ENCODE data around the gene FAM83B.
A peak's percentile ranks its signal among the peaks of the same experiment; 100 is the strongest.

FAM83B gene

DNA sequence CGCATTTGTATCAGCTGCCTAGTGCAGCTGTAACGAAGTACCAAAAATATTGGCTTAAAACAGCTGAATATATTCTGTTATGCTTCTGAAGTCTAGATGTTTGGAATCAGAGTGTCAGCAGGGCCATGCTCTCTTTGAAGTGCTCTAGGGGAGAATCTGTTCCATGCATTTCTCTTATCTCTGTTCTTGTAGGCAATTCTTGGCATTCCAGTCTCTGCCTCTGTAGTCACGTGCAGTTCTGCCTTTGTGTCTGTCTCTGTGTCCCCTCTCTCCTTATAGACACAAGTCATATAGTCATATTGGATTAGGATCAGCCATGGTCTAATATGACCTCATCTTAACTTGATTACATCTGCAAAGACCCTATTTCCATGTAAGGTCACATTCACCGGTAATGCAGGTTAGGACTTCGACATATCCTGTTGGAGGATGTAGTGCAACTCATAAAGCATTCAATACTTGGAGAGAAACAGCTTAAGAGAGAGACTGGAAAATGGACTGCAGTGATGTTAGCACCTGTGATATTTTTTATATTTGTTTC lies 18.6 kb downstream of the FAM83B start (continued):
- TF ChIP-seq, protein P1, sequence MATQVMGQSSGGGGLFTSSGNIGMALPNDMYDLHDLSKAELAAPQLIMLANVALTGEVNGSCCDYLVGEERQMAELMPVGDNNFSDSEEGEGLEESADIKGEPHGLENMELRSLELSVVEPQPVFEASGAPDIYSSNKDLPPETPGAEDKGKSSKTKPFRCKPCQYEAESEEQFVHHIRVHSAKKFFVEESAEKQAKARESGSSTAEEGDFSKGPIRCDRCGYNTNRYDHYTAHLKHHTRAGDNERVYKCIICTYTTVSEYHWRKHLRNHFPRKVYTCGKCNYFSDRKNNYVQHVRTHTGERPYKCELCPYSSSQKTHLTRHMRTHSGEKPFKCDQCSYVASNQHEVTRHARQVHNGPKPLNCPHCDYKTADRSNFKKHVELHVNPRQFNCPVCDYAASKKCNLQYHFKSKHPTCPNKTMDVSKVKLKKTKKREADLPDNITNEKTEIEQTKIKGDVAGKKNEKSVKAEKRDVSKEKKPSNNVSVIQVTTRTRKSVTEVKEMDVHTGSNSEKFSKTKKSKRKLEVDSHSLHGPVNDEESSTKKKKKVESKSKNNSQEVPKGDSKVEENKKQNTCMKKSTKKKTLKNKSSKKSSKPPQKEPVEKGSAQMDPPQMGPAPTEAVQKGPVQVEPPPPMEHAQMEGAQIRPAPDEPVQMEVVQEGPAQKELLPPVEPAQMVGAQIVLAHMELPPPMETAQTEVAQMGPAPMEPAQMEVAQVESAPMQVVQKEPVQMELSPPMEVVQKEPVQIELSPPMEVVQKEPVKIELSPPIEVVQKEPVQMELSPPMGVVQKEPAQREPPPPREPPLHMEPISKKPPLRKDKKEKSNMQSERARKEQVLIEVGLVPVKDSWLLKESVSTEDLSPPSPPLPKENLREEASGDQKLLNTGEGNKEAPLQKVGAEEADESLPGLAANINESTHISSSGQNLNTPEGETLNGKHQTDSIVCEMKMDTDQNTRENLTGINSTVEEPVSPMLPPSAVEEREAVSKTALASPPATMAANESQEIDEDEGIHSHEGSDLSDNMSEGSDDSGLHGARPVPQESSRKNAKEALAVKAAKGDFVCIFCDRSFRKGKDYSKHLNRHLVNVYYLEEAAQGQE (tag by site-specific recombination; IDR thresholded peaks at IDR 0.05), result peak; percentile 26; the same call in 1 of the 2 replicates

- CTCF ChIA-PET, result interaction anchor here (0.9 kb wide), 1 partner anchor 150 kb away, joined by 3 read pairs; no protein-coding TSS in a partner anchor
Observed at GRCh38 chr6:54868556-54868955, 22.0 kb downstream of the FAM83B start.

More at GRCh38 chr6:54868556-54868955, 22.0 kb downstream of the FAM83B start:
- no peak overlapping the region for H3K27ac ChIP-seq (ENCODE audit: extremely low read depth, low read depth, low read length)
- no peak for TF ChIP-seq ZNF677 (tag by site-specific recombination; IDR thresholded peaks at IDR 0.05)
- TF ChIP-seq ZNF223 (tag by site-specific recombination; IDR thresholded peaks at IDR 0.05), result no peak
- no peak for TF ChIP-seq ZNF398 (tag by site-specific recombination; IDR thresholded peaks at IDR 0.05)
- no peak for TF ChIP-seq ZNF184 (tag by site-specific recombination; IDR thresholded peaks at IDR 0.05)
- TF ChIP-seq ZNF555 (tag by site-specific recombination; conservative IDR thresholded peaks at IDR 0.05), result no peak
- TF ChIP-seq ZNF274 (IDR thresholded peaks at IDR 0.05; ENCODE audit: low read length), result no peak
- no peak for TF ChIP-seq ZNF274 (tag by site-specific recombination; IDR thresholded peaks at IDR 0.05; ENCODE audit: borderline replicate concordance)
- no peak for TF ChIP-seq ZNF26 (tag by site-specific recombination; IDR thresholded peaks at IDR 0.05)
- TF ChIP-seq ZNF133 (tag by site-specific recombination; IDR thresholded peaks at IDR 0.05), result no peak
- TF ChIP-seq ZBTB11 (tag by site-specific recombination; conservative IDR thresholded peaks at IDR 0.05; ENCODE audit: low read depth), result no peak
- TF ChIP-seq ZNF169 (tag by site-specific recombination; IDR thresholded peaks at IDR 0.05), result no peak
- no peak for TF ChIP-seq PRDM6 (tag by site-specific recombination; IDR thresholded peaks at IDR 0.05)
- TF ChIP-seq, protein P2, sequence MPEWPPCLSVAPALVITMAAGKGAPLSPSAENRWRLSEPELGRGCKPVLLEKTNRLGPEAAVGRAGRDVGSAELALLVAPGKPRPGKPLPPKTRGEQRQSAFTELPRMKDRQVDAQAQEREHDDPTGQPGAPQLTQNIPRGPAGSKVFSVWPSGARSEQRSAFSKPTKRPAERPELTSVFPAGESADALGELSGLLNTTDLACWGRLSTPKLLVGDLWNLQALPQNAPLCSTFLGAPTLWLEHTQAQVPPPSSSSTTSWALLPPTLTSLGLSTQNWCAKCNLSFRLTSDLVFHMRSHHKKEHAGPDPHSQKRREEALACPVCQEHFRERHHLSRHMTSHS (tag by site-specific recombination; IDR thresholded peaks at IDR 0.05), result no peak
- no peak for TF ChIP-seq EGR2 (tag by site-specific recombination; IDR thresholded peaks at IDR 0.05; ENCODE audit: low read depth)
- TF ChIP-seq ZNF175 (tag by site-specific recombination; IDR thresholded peaks at IDR 0.05), result no peak
- no peak for TF ChIP-seq ZNF24 (tag by site-specific recombination; IDR thresholded peaks at IDR 0.05)
- TF ChIP-seq ZNF416 (tag by site-specific recombination; IDR thresholded peaks at IDR 0.05), result no peak
- TF ChIP-seq IKZF3 (tag by site-specific recombination; IDR thresholded peaks at IDR 0.05), result no peak
- no peak for TF ChIP-seq ZNF221 (tag by site-specific recombination; IDR thresholded peaks at IDR 0.05; ENCODE audit: borderline replicate concordance)
- no peak overlapping the region for H3K4me3 ChIP-seq (ENCODE audit: low read depth, low read length)
- H3K9me3 ChIP-seq (ENCODE audit: control insufficient read depth, insufficient read depth, low read depth, low read length), result no peaks in the 10 kb centered on the region
- POLR2A ChIA-PET, result no interaction called here
- peaks cover 7% of the 10 kb centered on the region for H3K4me1 ChIP-seq (ENCODE audit: control insufficient read depth, insufficient read depth, low read length)
- H3K36me3 ChIP-seq (ENCODE audit: control insufficient read depth in 2 of 2, insufficient read depth in 1 of 2, low read length in 2 of 2), result no peaks in the 10 kb centered on the region; a peak in 1 of 3 replicates

Data from HEK293 (cell line).